H1 (cell line): ENCODE data around the gene UGT3A1. TPM values are rescaled to one million over a fixed set of nuclear protein-coding genes. Genes with fewer than 3 reads are reported as not detected.

ENCODE experiments used
- CTCF ChIA-PET: fragments of 300-600 bp; sonication (Branson Sonifier 250); formaldehyde crosslinking; loops from one replicate; lab custom pipeline; 2021; ENCODE audit not compliant: partially characterized antibody; lab: Charles Lee
- POLR2A ChIA-PET: fragments of 300-600 bp; sonication (Branson Sonifier 250); formaldehyde crosslinking; loops from one replicate; lab custom pipeline; 2021; ENCODE audit warnings: inconsistent platforms; ENCODE audit not compliant: partially characterized antibody; lab: Charles Lee
- DNase-seq, 2 experiments: peaks; one replicate each; pipeline versions ENCODE4 v3.0.0 to v3.0.0-alpha.2; 2010 to 2022; ENCODE audit warnings: low spot score in 2 of 2, low read depth in 1 of 2, mixed read lengths in 1 of 2
- FAIRE-seq: peaks from 2 replicates; lab custom pipeline; 2011; peaks lifted over from hg19 to GRCh38; lab: Jason Lieb, UNC
- H2AFZ ChIP-seq: 2 replicates; pipeline ENCODE4 v1.8.1; 2012; ENCODE audit warnings: low read length, inconsistent platforms
- H2AK5ac ChIP-seq: 2 replicates; pipeline ENCODE4 v1.6.1; 2013; ENCODE audit warnings: low read depth, low read length
- H2BK120ac ChIP-seq: replicated peaks from 2 replicates; pipeline ENCODE3; 2013; ENCODE audit warnings: low read depth, low read length, inconsistent platforms
- H2BK12ac ChIP-seq: 2 replicates; pipeline ENCODE4 v1.6.1; 2013; ENCODE audit warnings: low read depth, low read length
- H2BK15ac ChIP-seq: 2 replicates; pipeline ENCODE4 v1.6.1; 2013; ENCODE audit warnings: low read length
- H2BK20ac ChIP-seq: 2 replicates; pipeline ENCODE4 v1.6.1; 2013; ENCODE audit warnings: low read length
- H2BK5ac ChIP-seq: 2 replicates; pipeline ENCODE4 v1.6.1; 2013; ENCODE audit warnings: low read depth, low read length
- H3K14ac ChIP-seq: 2 replicates; pipeline ENCODE4 v1.6.1; 2013; ENCODE audit warnings: inconsistent platforms; ENCODE audit not compliant: insufficient read length
- H3K18ac ChIP-seq: 2 replicates; pipeline ENCODE4 v1.6.1; 2013; ENCODE audit warnings: low read length; ENCODE audit errors: extremely low read depth
- H3K23ac ChIP-seq: 2 replicates; pipeline ENCODE4 v1.6.1; 2013; ENCODE audit warnings: inconsistent platforms; ENCODE audit not compliant: insufficient read length
- H3K23me2 ChIP-seq: 2 replicates; pipeline ENCODE4 v1.6.1; 2013; ENCODE audit warnings: low read depth, low read length
- H3K27ac ChIP-seq: 2 replicates; pipeline ENCODE4 v1.6.1; 2011; ENCODE audit warnings: low read depth, low read length, inconsistent platforms
- H3K27me3 ChIP-seq, 4 experiments: replicated peaks in 1 of 4; 1 replicate in 1 of 4; 2 replicates in 3 of 4; pipeline versions ENCODE4 v1.6.1 to v1.8.1; 2011 to 2013; ENCODE audit warnings: low read length in 3 of 4, mild to moderate bottlenecking in 3 of 4, inconsistent platforms in 2 of 4, mixed read lengths in 2 of 4, moderate library complexity in 1 of 4; ENCODE audit not compliant: control insufficient read depth in 3 of 4, insufficient read depth in 3 of 4; ENCODE audit errors: extremely low read depth in 1 of 4
- H3K36me3 ChIP-seq, 4 experiments: 2 replicates each; pipeline versions ENCODE4 v1.6.1 to v1.8.1; 2011 to 2013; ENCODE audit warnings: mild to moderate bottlenecking in 4 of 4, low read length in 3 of 4, moderate library complexity in 2 of 4, control low read depth in 1 of 4, inconsistent platforms in 1 of 4; ENCODE audit not compliant: insufficient read depth in 4 of 4, control insufficient read depth in 2 of 4
- H3K4ac ChIP-seq: replicated peaks from 2 replicates; pipeline ENCODE3; 2013; ENCODE audit warnings: low read length, low read depth, mixed read lengths, inconsistent platforms; ENCODE audit not compliant: insufficient read length
- H3K4me1 ChIP-seq, 4 experiments: replicated peaks in 1 of 4; 1 replicate in 1 of 4; 2 replicates in 3 of 4; pipeline versions ENCODE4 v1.6.1 to v1.8.1; 2011 to 2013; ENCODE audit warnings: low read length in 3 of 4, inconsistent platforms in 2 of 4, mixed read lengths in 1 of 4; ENCODE audit not compliant: insufficient read depth in 4 of 4, control insufficient read depth in 3 of 4
- H3K4me2 ChIP-seq, 2 experiments: 2 replicates each; pipeline versions ENCODE4 v1.6.1 to v1.8.1; 2011 to 2013; ENCODE audit warnings: low read depth in 2 of 2, low read length in 2 of 2, control low read depth in 1 of 2, inconsistent platforms in 1 of 2, mild to moderate bottlenecking in 1 of 2; ENCODE audit not compliant: insufficient read depth in 1 of 2
- H3K4me3 ChIP-seq, 4 experiments: fragments of 200-600, 300-600 bp in 1 of 4; sonication (generic), shearing (Covaris generic), sonication (Bioruptor Twin) in 1 of 4; 2 replicates each; pipeline versions ENCODE4 v1.5.1 to v1.8.1; 2011 to 2016; ENCODE audit warnings: low read length in 4 of 4, low read depth in 3 of 4, control low read depth in 2 of 4, inconsistent platforms in 2 of 4, mild to moderate bottlenecking in 2 of 4, mixed read lengths in 1 of 4, moderate library complexity in 1 of 4; ENCODE audit not compliant: insufficient read depth in 2 of 4; ENCODE audit errors: extremely low read depth in 1 of 4
- H3K56ac ChIP-seq: replicated peaks from 2 replicates; pipeline ENCODE3; 2013; ENCODE audit warnings: low read depth, mild to moderate bottlenecking, mixed read lengths, low read length, inconsistent platforms; ENCODE audit not compliant: insufficient read length
- H3K79me1 ChIP-seq: 2 replicates; pipeline ENCODE4 v1.6.1; 2013; ENCODE audit warnings: low read depth, low read length, control low read depth
- H3K79me2 ChIP-seq, 2 experiments: 2 replicates each; pipeline versions ENCODE4 v1.6.1 to v1.8.1; 2012 to 2013; ENCODE audit warnings: low read length in 2 of 2, mild to moderate bottlenecking in 2 of 2, inconsistent platforms in 1 of 2; ENCODE audit not compliant: insufficient read depth in 2 of 2, control insufficient read depth in 1 of 2
- H3K9ac ChIP-seq, 4 experiments: replicated peaks in 1 of 4; 1 replicate in 1 of 4; 2 replicates in 3 of 4; pipeline versions ENCODE4 v1.6.1 to v1.8.1; 2011 to 2013; ENCODE audit warnings: low read depth in 3 of 4, low read length in 3 of 4, control low read depth in 2 of 4, mild to moderate bottlenecking in 2 of 4, moderate library complexity in 2 of 4, inconsistent platforms in 1 of 4; ENCODE audit errors: extremely low read depth in 1 of 4
- H3K9me3 ChIP-seq, 2 experiments: 2 replicates each; pipeline versions ENCODE4 v1.6.1 to v1.8.1; 2012 to 2013; ENCODE audit warnings: mild to moderate bottlenecking in 2 of 2, moderate library complexity in 2 of 2, control low read depth in 1 of 2, inconsistent platforms in 1 of 2, low read depth in 1 of 2, low read length in 1 of 2, mixed read lengths in 1 of 2; ENCODE audit not compliant: insufficient read depth in 2 of 2
- H4K20me1 ChIP-seq, 2 experiments: replicated peaks in 1 of 2; 2 replicates each; pipeline versions ENCODE3 to v1.8.1; 2011 to 2013; ENCODE audit warnings: inconsistent platforms in 2 of 2, low read length in 2 of 2, mild to moderate bottlenecking in 1 of 2; ENCODE audit not compliant: insufficient read depth in 2 of 2, control insufficient read depth in 1 of 2
- H4K5ac ChIP-seq: 2 replicates; pipeline ENCODE4 v1.6.1; 2013; ENCODE audit warnings: low read length, low read depth, mixed read lengths, inconsistent platforms; ENCODE audit not compliant: insufficient read length
- H4K8ac ChIP-seq: 2 replicates; pipeline ENCODE4 v1.8.0; 2013; ENCODE audit warnings: mild to moderate bottlenecking, moderate library complexity, low read length, inconsistent platforms; ENCODE audit not compliant: insufficient read depth; ENCODE audit errors: extremely low read depth
- H4K91ac ChIP-seq: replicated peaks from 2 replicates; pipeline ENCODE3; 2013; ENCODE audit warnings: low read length, mixed read lengths, inconsistent platforms; ENCODE audit not compliant: insufficient read length
- CTBP2 ChIP-seq: IDR thresholded peaks from 2 replicates; pipeline ENCODE4 v1.7.0; 2011; ENCODE audit warnings: borderline replicate concordance, mild to moderate bottlenecking, moderate library complexity, mixed read lengths, low read length; ENCODE audit not compliant: insufficient read depth, insufficient read length
- WGBS, 2 experiments: shearing (Covaris generic) in 1 of 2; methylation state at CpG; one replicate each; pipeline versions ENCODE4 v1.1.6 to v1.1.7; 2013 to 2015; ENCODE audit warnings: low lambda C conversion rate in 2 of 2, mixed read lengths in 2 of 2, inconsistent platforms in 1 of 2, low coverage in 1 of 2, missing lambda C conversion rate in 1 of 2; ENCODE audit not compliant: insufficient replicate concordance in 2 of 2, insufficient coverage in 1 of 2, insufficient read length in 1 of 2; ENCODE audit errors: extremely low coverage in 1 of 2, missing lambda C conversion rate in 1 of 2; 5-methylcytosine and 5-hydroxymethylcytosine counted together
- polyA plus RNA-seq, 7 experiments: library from polyadenylated mRNA; depleted of rRNA in 3 of 7; stranded (reverse) in 5 of 7; unstranded in 2 of 7; fragments of >200 nt in 5 of 7; fragments of 200-250 nt in 2 of 7; gene quantifications; 1 replicate in 5 of 7; 2 replicates in 1 of 7; 4 replicates in 1 of 7; pipeline versions ENCODE4 v1.2.1 to v1.2.3, GENCODE V29; 2011 to 2013; ENCODE audit warnings: missing spikeins in 2 of 7, mixed read lengths in 2 of 7
- total RNA-seq: library from RNA; stranded (reverse); fragmentation: NEBNext Ultra II Directional; extraction: Animal tissue kit (Norgen Biotek cat#: 25700); gene quantifications from 2 replicates; pipeline ENCODE4 v1.2.1, GENCODE V29; 2021

UGT3A1 gene
- total and polyA plus RNA-seq, 2 of the 8 experiments (the other 6 are each of a cell fraction or from before 2014, with no cell fraction given), result 2.4 to 3.4 TPM

GRCh38 chr5:35971186-35971877, 19.9 kb downstream of the UGT3A1 start:
- Histone ChIP-seq H3K79me2 (no peaks in the 10 kb centered on the region), H2BK20ac (no peak overlapping the region), H2BK5ac (no peak overlapping the region), H4K20me1 (no peaks in the 10 kb centered on the region), H2AK5ac (no peak overlapping the region), H3K27me3 (no peaks in the 10 kb centered on the region), H4K91ac (no peak overlapping the region), H3K23me2 (peaks cover 2% of the 10 kb centered on the region; the same call in 1 of the 2 replicates), H3K9ac (no peak overlapping the region), H3K27ac (no peak overlapping the region), H3K23ac (no peak overlapping the region), H3K4me2 (no peak overlapping the region), H3K18ac (no peak overlapping the region), H2BK15ac (no peak overlapping the region), H3K56ac (no peak overlapping the region), H2BK12ac (no peak overlapping the region), H3K4ac (no peak overlapping the region), H3K9me3 (peaks cover 2 to 3% of the 10 kb centered on the region in 2 experiments; a peak in 1 of 4 replicates), H3K79me1 (no peaks in the 10 kb centered on the region), H4K8ac (no peak overlapping the region), H3K4me1 (no peaks in the 10 kb centered on the region), H2BK120ac (no peak overlapping the region), H3K36me3 (no peaks in the 10 kb centered on the region), H3K4me3 (no peak overlapping the region), H4K5ac (no peak overlapping the region), H2AFZ (no peak overlapping the region; the same call in 1 of the 2 replicates), H3K14ac (no peak overlapping the region)
- DNase-seq (no peak), FAIRE-seq (no peak)
- CTCF ChIA-PET, result interaction anchor here (1.3 to 1.8 kb wide), 2 partner anchors 8 to 10 kb away, joined by 6 to 8 read pairs; no protein-coding TSS in a partner anchor
- WGBS, 2 experiments, result 85% methylated on average over 4 of the region's 4 CpGs; no CpG with 5 or more reads in 1 of the 2 experiments
- POLR2A ChIA-PET, result interaction anchor here (0.6 kb wide), 1 partner anchor 34 kb away, joined by 3 read pairs; no protein-coding TSS in a partner anchor
- TF ChIP-seq CTBP2, result no peak
